Measurements from ENCODE around the gene IQSEC1. TPM values are rescaled to one million over a fixed set of nuclear protein-coding genes. Genes with fewer than 3 reads are reported as not detected.

Gene IQSEC1
- polyA plus RNA-seq, 3 donors = 25.1 to 30.4 (median 28.2) TPM

GRCh38 chr3:12946251-12946648, 127.0 kb downstream of the IQSEC1 start:
- DNase-seq (ENCODE audit: low read depth in 3 of 3, low spot score in 2 of 3) = no peak

- DNase-seq (ENCODE audit: low read depth in 3 of 3, low spot score in 2 of 3) = no peak
Observed at GRCh38 chr3:12944849-12945248, 128.4 kb downstream of the IQSEC1 start.

GRCh38 chr3:12944413-12944812, 128.8 kb downstream of the IQSEC1 start:
- no peak for DNase-seq (ENCODE audit: low read depth in 3 of 3, low spot score in 2 of 3)

- no peak for DNase-seq (ENCODE audit: low read depth in 3 of 3, low spot score in 2 of 3)
Observed at GRCh38 chr3:12943124-12944021, 129.9 kb downstream of the IQSEC1 start.

- DNase-seq (ENCODE audit: low read depth in 3 of 3, low spot score in 2 of 3) = no peak
Observed at GRCh38 chr3:12941495-12942023, 131.7 kb downstream of the IQSEC1 start.

GRCh38 chr3:12940854-12941253, 132.4 kb downstream of the IQSEC1 start:
- DNase-seq (ENCODE audit: low read depth in 3 of 3, low spot score in 2 of 3) = no peak

GRCh38 chr3:12939137-12939536, 134.1 kb downstream of the IQSEC1 start:
- no peak for DNase-seq (ENCODE audit: low read depth in 3 of 3, low spot score in 2 of 3)

GRCh38 chr3:12938258-12938711, 134.9 kb downstream of the IQSEC1 start:
- no peak for DNase-seq (ENCODE audit: low read depth in 3 of 3, low spot score in 2 of 3)

- DNase-seq (ENCODE audit: low read depth in 3 of 3, low spot score in 2 of 3) = no peak
Observed at GRCh38 chr3:12935861-12936830, 137.1 kb downstream of the IQSEC1 start.

- no peak for DNase-seq (ENCODE audit: low read depth in 3 of 3, low spot score in 2 of 3)
Observed at GRCh38 chr3:12935023-12935860, 138.0 kb downstream of the IQSEC1 start.

GRCh38 chr3:12934431-12934830, 138.8 kb downstream of the IQSEC1 start:
- DNase-seq (ENCODE audit: low read depth in 3 of 3, low spot score in 2 of 3) = no peak

- no peak for DNase-seq (ENCODE audit: low read depth in 3 of 3, low spot score in 2 of 3)
Observed at GRCh38 chr3:12933901-12934300, 139.3 kb downstream of the IQSEC1 start.

GRCh38 chr3:12932754-12933153, 140.5 kb downstream of the IQSEC1 start:
- no peak for DNase-seq (ENCODE audit: low read depth in 3 of 3, low spot score in 2 of 3)

GRCh38 chr3:12932347-12932746, 140.9 kb downstream of the IQSEC1 start:
- no peak for DNase-seq (ENCODE audit: low read depth in 3 of 3, low spot score in 2 of 3)

GRCh38 chr3:12931273-12931905, 141.8 kb downstream of the IQSEC1 start:
- DNase-seq (ENCODE audit: low read depth in 3 of 3, low spot score in 2 of 3) = no peak

- DNase-seq (ENCODE audit: low read depth in 3 of 3, low spot score in 2 of 3) = no peak
Observed at GRCh38 chr3:12929801-12930200, 143.4 kb downstream of the IQSEC1 start.

- DNase-seq (ENCODE audit: low read depth in 3 of 3, low spot score in 2 of 3) = no peak
Observed at GRCh38 chr3:12926660-12927059, 146.6 kb downstream of the IQSEC1 start.

GRCh38 chr3:12925648-12926047, 147.6 kb downstream of the IQSEC1 start:
- no peak for DNase-seq (ENCODE audit: low read depth in 3 of 3, low spot score in 2 of 3)

- no peak for DNase-seq (ENCODE audit: low read depth in 3 of 3, low spot score in 2 of 3)
Observed at GRCh38 chr3:12924437-12924836, 148.8 kb downstream of the IQSEC1 start.

Data from right renal cortex interstitium (tissue), 3 donors.